ENCODE data around the gene KCNIP4. TPM values are rescaled to one million over a fixed set of nuclear protein-coding genes. Genes with fewer than 3 reads are reported as not detected.
"Not testable (repeated sequence)": the region's sequence is repeated elsewhere in the genome, so short reads cannot be mapped to it uniquely, and the experiment has no call there.

The KCNIP4 gene
- total RNA-seq (43.9 TPM), polyA plus RNA-seq (ENCODE audit: insufficient read depth, low read depth, low replicate concordance) (9.8 TPM)
- long read RNA-seq, donor 1, partial matches to known transcripts: 0 of 1 reads
- long read RNA-seq, donor 1, other reads (novel, unspliced or antisense): 0 of 1 reads
- long read RNA-seq, donor 2, partial matches to known transcripts: 0 of 2 reads
- long read RNA-seq, donor 2, other reads (novel, unspliced or antisense): 0 of 2 reads
- long read RNA-seq, donor 3, partial matches to known transcripts: 0 of 4 reads
- long read RNA-seq, donor 3, other reads (novel, unspliced or antisense): 0 of 4 reads
- long read RNA-seq, donor 4, partial matches to known transcripts: 0 of 1 reads
- long read RNA-seq, donor 4, other reads (novel, unspliced or antisense): 0 of 1 reads
- long read RNA-seq, donor 5: 0 reads
- long read RNA-seq, donor 6, transcript KCNIP4-201 (7 exons, 2,168 nt): major isoform, 6 of 7 reads
- long read RNA-seq, donor 6, partial matches to known transcripts: 0 of 7 reads
- long read RNA-seq, donor 6, other reads (novel, unspliced or antisense): 0 of 7 reads
- long read RNA-seq, donor 7, partial matches to known transcripts: 1 of 66 reads
- long read RNA-seq, donor 7, other reads (novel, unspliced or antisense): 63 of 66 reads
- long read RNA-seq, donor 8: 0 reads
- long read RNA-seq, donor 9: 0 reads
- long read RNA-seq, donor 10: 0 reads

DNA sequence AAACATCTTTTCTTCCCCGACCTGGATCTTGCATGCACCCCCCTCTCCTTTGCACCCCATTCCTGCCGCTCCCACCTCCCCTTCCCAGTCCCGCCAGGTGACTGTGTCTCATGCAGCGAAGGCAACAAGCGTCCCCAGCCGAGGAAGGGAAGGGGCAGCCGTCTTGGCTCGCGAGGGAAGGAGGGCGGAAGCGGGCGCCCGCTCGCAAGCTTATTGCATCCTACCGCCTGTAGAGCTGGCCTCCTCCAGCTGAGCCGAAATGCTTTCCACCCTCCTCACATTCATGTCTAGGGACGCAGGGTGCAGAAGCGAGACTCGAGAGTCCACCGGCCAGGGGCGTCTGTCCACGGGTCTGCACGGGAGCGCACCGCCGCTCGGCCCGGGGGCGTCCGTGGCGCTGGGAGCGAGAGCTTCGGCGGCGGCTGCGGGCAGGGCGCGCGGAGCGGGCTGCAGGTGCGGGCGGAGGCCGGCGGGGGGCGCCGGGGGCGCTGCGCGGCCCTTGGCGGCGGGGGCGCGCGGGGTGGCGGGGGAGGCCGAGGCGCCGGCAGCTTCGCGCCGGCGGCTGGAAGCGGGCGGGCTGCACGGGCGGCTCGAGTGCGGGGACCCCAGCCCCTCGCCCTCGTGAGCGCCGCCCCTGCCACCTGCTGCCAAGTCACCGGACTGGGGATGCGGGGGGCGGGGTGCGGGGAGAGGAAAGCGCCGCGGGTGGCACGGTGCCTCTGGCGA lies at the start of gene KCNIP4:
Gene KCNIP4 (minus strand): TSS at position 426 of the 726 bp plus-strand sequence.
- Histone ChIP-seq H3K27me3 (ENCODE audit: control insufficient read depth, insufficient read depth, low read length) (peaks cover 13% of the 10 kb centered on the region), H3K9ac (ENCODE audit: low read length in 3 of 3) (no peak within 1 kb of the TSS), H3K4me3 (ENCODE audit: low read length in 3 of 3) (peak within 1 kb of the TSS; percentile 28 to 45 (median 42)), H3K4me1 (ENCODE audit: control insufficient read depth in 2 of 3, insufficient read depth in 2 of 3, low read depth in 1 of 3, low read length in 3 of 3) (peaks cover 0 to 5% (median 0%) of the 10 kb centered on the region in 3 donors), H3K27ac (ENCODE audit: low read depth in 2 of 2, low read length in 2 of 2) (no peak within 1 kb of the TSS), H3K9me3 (ENCODE audit: control insufficient read depth in 2 of 3, insufficient read depth in 1 of 3, low read length in 3 of 3) (no peaks in the 10 kb centered on the region), H3K36me3 (ENCODE audit: control insufficient read depth in 2 of 3, insufficient read depth in 3 of 3, low read length in 3 of 3) (no peaks in the 10 kb centered on the region)
- DNase-seq (peak; percentile 49 to 62 (median 58)), FAIRE-seq (no peak)
- TF ChIP-seq, protein P1, sequence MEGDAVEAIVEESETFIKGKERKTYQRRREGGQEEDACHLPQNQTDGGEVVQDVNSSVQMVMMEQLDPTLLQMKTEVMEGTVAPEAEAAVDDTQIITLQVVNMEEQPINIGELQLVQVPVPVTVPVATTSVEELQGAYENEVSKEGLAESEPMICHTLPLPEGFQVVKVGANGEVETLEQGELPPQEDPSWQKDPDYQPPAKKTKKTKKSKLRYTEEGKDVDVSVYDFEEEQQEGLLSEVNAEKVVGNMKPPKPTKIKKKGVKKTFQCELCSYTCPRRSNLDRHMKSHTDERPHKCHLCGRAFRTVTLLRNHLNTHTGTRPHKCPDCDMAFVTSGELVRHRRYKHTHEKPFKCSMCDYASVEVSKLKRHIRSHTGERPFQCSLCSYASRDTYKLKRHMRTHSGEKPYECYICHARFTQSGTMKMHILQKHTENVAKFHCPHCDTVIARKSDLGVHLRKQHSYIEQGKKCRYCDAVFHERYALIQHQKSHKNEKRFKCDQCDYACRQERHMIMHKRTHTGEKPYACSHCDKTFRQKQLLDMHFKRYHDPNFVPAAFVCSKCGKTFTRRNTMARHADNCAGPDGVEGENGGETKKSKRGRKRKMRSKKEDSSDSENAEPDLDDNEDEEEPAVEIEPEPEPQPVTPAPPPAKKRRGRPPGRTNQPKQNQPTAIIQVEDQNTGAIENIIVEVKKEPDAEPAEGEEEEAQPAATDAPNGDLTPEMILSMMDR (IDR thresholded peaks at IDR 0.05; ENCODE audit: borderline replicate concordance, extremely low read depth, insufficient read depth): no peak
- intact Hi-C loops (cut with DNase I): no loop called here

GRCh38 chr4:21996618-21997017 lies 48.0 kb upstream of the KCNIP4 start:
- H3K36me3 ChIP-seq (ENCODE audit: control insufficient read depth in 2 of 3, insufficient read depth in 3 of 3, low read length in 3 of 3); intact Hi-C loops (cut with DNase I); H3K9ac ChIP-seq (ENCODE audit: low read length in 3 of 3); FAIRE-seq; H3K9me3 ChIP-seq (ENCODE audit: control insufficient read depth in 2 of 3, insufficient read depth in 1 of 3, low read length in 3 of 3); H3K4me1 ChIP-seq (ENCODE audit: control insufficient read depth in 2 of 3, insufficient read depth in 2 of 3, low read depth in 1 of 3, low read length in 3 of 3); DNase-seq; H3K4me3 ChIP-seq (ENCODE audit: low read length in 3 of 3); H3K27ac ChIP-seq (ENCODE audit: low read depth in 2 of 2, low read length in 2 of 2); H3K27me3 ChIP-seq (ENCODE audit: control insufficient read depth, insufficient read depth, low read length): not testable (repeated sequence)

DNA sequence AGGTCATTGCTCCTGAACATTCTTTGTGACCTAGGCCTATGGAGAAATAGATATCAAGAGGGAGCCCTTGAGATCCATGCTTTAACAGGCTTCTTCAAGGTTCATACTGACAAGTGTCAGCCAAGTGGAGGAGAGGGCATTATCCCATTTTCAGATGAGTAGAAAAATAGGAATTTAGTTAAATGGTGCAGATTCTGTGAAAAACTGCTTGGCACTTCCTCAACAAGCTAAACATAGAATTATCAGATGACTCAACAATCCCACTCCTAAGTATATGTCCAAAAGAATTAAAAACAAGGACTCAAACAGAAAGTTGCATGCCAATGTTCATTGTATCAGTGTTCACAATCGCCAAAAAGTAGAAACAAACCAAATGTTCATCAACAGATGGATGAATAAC lies 43.8 kb upstream of the KCNIP4 start:
- FAIRE-seq: no peak
- no peak overlapping the region for H3K4me3 ChIP-seq (ENCODE audit: low read length in 3 of 3)
- H3K36me3 ChIP-seq (ENCODE audit: control insufficient read depth in 2 of 3, insufficient read depth in 3 of 3, low read length in 3 of 3): no peaks in the 10 kb centered on the region
- intact Hi-C loops (cut with DNase I): no loop called here
- H3K27me3 ChIP-seq (ENCODE audit: control insufficient read depth, insufficient read depth, low read length): no peaks in the 10 kb centered on the region
- H3K27ac ChIP-seq (ENCODE audit: low read depth in 2 of 2, low read length in 2 of 2): no peak overlapping the region
- DNase-seq: no peak
- TF ChIP-seq, protein P1 (IDR thresholded peaks at IDR 0.05; ENCODE audit: borderline replicate concordance, extremely low read depth, insufficient read depth): no peak
- H3K4me1 ChIP-seq (ENCODE audit: control insufficient read depth in 2 of 3, insufficient read depth in 2 of 3, low read depth in 1 of 3, low read length in 3 of 3): no peaks in the 10 kb centered on the region
- no peak overlapping the region for H3K9ac ChIP-seq (ENCODE audit: low read length in 3 of 3)
- H3K9me3 ChIP-seq (ENCODE audit: control insufficient read depth in 2 of 3, insufficient read depth in 1 of 3, low read length in 3 of 3): no peaks in the 10 kb centered on the region

GRCh38 chr4:21991562-21991961 lies 43.0 kb upstream of the KCNIP4 start:
- Histone ChIP-seq H3K9ac (ENCODE audit: low read length in 3 of 3) (no peak overlapping the region), H3K9me3 (ENCODE audit: control insufficient read depth in 2 of 3, insufficient read depth in 1 of 3, low read length in 3 of 3) (no peaks in the 10 kb centered on the region), H3K27ac (ENCODE audit: low read depth in 2 of 2, low read length in 2 of 2) (no peak overlapping the region), H3K27me3 (ENCODE audit: control insufficient read depth, insufficient read depth, low read length) (no peaks in the 10 kb centered on the region), H3K4me3 (ENCODE audit: low read length in 3 of 3) (no peak overlapping the region), H3K4me1 (ENCODE audit: control insufficient read depth in 2 of 3, insufficient read depth in 2 of 3, low read depth in 1 of 3, low read length in 3 of 3) (no peaks in the 10 kb centered on the region), H3K36me3 (ENCODE audit: control insufficient read depth in 2 of 3, insufficient read depth in 3 of 3, low read length in 3 of 3) (no peaks in the 10 kb centered on the region)
- intact Hi-C loops (cut with DNase I): no loop called here
- no peak for FAIRE-seq
- DNase-seq: no peak
- TF ChIP-seq, protein P1 (IDR thresholded peaks at IDR 0.05; ENCODE audit: borderline replicate concordance, extremely low read depth, insufficient read depth): no peak

Measured in kidney (tissue), 22 donors.